Measurements from ENCODE around the gene CHCHD6.

The CHCHD6 gene

GRCh38 chr3:126745760-126746394, 41.8 kb downstream of the CHCHD6 start:
- DNase-seq, result no peak

GRCh38 chr3:126746395-126747177, 42.5 kb downstream of the CHCHD6 start:
- DNase-seq, result no peak

DNA sequence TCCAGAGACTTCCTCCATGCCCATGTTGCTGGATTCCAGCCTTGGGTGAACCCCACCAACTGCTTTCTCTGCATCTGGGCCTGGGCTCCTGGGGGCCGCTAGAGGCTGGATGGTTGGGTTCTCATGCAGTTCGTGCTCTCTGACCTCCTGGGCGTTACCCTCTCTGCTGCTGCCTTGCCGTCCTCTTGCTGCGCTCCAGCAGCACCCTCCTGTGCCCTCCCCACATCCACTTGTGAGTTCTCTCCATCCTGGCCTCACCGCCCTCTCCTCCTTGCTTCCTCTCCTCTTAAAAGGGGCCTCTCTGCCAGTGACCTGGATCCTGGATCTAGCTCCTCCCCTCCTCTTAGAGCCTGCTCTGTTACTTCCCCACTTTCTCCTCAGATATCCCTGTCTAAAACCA, 43.7 kb downstream of the CHCHD6 start:
- no peak for DNase-seq

- no peak for DNase-seq
These were observed 44.9 kb downstream of the CHCHD6 start for GRCh38 chr3:126748701-126749546.

DNA sequence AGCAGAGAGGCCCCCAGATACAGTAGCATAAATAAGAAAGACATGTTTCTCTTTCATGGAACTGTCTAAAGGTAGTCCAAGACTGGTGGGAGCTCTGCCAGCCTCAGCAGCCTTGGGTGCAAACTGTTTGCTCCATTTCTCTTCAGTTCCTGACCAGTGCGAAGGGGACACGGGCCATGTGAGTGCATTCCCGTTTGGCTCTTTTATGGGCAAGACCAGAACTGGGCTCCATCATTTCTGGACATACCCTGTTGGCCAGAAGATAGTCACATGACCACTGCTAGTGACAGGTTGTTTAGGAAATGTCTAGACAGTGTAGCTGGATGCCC, 45.5 kb downstream of the CHCHD6 start:
- no peak for DNase-seq

- no peak for DNase-seq
These were observed 46.1 kb downstream of the CHCHD6 start for GRCh38 chr3:126749931-126750755.

DNA sequence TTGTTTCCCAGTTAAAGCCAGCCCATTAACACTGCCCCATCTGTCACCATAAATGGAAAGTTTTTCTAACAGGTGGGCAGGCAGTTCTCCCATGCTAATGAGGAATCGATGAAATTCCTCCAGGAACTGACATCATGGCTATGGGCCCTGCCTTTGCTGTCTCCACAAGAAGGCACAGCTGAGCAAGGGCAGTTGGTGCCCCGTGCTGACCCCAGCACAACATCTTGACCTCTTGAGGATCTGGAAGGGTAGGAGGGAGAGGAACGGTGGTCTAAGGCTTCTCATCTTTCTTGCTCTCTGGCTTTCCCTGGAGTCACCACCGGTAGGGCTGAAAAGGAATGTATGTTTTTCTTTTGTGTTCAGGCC, 46.7 kb downstream of the CHCHD6 start:
- DNase-seq, result no peak

DNA sequence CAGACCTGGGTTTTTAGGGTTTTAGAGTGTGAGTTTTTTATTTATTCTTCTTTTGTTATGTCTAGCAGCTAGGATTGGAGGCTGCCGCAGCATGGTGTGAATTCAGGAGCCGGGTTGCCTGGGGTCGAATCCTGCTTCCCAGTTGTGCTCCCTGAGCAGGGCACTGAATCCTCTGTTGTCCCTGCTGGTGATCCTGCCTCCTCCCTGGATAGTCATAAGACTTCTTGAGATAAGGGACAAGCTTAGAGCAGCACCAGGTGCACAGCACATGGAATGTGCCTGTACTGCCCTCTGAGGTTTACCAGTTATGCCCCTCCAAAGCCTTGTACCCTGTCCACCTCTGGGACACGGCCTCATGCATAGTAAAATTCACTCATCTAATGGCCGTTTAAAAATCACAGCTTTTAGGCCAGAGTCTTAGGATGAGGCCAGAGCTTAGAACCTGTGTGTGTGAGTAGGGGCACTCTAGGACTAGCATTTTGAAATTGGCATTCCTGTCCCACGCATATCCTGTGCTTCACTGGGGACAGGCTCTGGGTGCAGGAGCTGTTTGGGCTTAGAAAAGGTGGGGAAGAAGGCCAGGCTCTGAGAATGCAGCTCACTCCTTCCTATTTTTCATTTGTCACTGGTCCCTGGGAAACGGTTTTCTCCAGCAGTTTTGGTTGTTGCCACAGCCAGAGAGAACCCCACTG, 47.7 kb downstream of the CHCHD6 start:
- no peak for DNase-seq

GRCh38 chr3:126752303-126753190, 48.5 kb downstream of the CHCHD6 start:
- peak; percentile 41 for DNase-seq

DNA sequence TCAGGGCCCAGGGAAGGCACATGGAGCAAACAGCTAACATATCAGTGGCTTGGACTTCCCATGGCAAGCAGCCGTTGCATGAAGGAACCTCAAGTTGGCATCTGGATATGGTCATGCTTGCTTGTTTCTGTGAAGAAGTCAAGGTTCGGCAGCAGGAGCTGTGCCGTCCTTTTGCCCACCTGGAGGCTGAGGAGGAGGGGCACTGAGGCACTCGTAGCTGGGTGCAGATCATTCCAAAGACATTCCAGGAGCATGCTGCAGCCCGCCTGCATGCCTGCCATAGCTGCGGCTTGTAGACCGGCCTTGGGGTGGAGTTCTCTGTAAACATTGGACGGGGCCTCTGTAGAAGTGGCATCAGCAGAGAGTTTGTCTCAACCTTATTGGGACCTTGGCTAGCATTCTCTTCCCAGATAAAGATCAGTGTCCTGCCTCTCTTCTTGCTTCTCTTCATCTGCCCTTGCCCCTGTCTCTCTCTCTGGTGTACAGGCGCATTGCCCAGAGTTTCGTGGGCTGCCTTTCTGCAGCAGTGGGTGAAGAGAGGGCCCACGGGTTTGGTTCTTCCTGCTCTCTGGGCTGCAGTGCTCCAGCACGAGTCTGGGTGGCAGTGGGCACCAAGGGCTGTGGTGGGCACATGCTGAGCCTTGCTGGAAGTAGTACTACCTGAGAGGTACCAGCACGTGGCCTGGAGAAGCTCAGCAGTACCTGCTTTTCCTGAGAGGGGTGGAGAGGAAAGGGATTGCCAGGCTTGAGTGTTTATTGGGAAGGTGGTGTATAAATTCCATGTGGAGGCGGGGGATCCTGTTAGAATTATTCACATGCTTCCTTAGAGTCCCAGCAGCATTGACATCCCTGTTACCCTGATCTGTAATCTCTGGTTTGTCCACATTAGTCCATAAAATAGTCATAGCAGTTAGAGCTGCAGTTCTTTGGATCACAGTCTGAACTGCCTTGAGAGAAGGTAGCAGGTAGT, 49.4 kb downstream of the CHCHD6 start:
- DNase-seq, result no peak

DNA sequence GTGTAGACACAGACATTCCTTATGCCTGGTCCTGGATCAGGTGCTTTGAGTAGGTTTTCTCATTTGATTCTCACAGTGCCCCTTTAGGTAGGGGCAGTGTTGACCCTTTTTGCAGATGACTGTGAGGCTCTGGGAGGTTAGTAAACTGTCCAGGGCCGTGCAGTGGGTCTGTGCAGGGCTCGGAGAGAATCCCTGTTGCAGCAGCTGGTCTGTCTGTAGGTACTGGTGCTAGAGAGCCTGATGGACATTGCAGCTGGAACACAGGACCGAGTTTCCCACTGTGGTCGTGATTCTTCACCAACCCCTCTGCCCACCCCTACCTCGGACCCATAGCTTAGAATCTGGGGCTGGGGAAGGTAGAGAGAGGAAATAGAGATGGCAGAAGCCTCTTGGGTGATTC, 51.8 kb downstream of the CHCHD6 start:
- no peak for DNase-seq

DNA sequence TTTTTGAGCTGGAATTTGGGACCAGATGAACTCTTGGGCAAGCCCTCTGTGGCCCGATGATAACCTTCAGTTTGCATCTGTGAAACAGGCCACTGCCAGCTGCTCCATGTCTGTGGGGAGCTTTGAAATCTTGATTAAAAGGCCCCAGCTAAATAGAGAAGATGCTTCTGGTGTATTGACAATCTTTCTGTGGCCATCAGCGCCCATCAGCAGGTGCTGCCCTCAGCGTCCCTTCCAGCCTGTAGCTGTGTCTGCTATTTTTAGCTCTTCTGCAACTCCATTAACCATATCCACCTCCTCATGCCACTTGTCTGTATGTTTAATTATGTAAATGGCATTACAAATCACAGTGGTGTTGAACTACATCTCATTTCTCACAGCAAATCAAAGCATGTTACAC, 54.0 kb downstream of the CHCHD6 start:
- no peak for DNase-seq

- DNase-seq, result no peak
These were observed 54.8 kb downstream of the CHCHD6 start for GRCh38 chr3:126758882-126759281.

- no peak for DNase-seq
These were observed 56.5 kb downstream of the CHCHD6 start for GRCh38 chr3:126760541-126760940.

DNA sequence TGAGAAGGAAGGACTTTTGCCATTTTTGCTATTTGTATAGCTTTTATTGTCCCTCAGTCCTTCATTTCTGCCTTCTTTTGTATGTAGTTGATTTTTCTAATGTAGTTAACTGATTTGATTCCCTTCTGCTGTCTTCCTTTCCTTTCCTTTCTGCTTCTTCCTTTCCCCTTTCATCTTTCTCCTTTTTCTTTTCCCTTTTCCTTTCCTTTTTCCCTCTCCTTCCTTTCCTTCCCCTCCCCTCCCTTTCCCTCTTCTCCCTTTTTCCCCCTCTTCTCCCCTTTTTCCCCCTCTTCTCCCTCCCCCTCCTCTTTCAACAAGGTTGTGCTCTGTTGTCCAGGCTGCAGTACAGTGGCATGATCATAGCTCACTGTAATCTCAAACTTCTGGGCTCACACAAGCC, 59.0 kb downstream of the CHCHD6 start:
- DNase-seq, result no peak

- DNase-seq, result no peak
These were observed 61.4 kb downstream of the CHCHD6 start for GRCh38 chr3:126765187-126766069.

DNA sequence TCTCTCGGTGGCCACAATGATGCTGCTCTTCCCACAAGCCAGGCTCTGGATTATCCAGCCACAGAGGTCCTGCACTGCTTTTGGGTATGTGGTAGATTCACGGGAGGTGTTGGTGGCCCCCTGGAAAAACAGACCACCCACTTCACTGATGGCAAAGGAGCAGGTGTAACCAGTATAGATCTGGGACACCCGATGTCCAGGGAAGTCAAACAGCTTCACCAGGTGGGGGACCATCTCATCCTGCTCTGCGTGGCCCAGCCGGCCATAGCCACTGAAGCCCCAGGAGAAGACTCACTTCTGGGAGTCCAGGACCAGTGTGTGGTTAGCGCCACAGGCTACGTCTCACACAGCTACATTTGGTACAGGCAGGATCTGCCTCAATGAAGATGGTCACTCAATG, 62.6 kb downstream of the CHCHD6 start:
- no peak for DNase-seq

DNA sequence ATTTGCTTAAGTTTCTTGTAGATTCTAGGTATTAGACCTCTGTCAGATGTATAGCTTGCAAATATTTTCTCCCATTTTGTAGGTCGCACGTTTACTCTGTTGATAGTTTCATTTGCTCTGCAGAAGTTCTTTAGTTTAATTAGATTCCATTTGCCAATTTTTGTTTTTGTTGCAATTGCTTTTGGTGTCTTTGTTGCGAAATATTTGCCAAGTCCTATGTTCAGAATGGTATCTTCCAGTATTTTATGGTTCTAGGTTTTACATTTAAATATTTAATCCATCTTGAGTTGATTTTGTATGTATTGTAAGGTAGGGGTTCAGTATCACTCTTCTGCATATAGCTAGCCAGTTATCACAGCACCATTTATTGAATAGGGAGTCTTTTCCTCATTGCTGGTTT, 64.9 kb downstream of the CHCHD6 start:
- no peak for DNase-seq

DNA sequence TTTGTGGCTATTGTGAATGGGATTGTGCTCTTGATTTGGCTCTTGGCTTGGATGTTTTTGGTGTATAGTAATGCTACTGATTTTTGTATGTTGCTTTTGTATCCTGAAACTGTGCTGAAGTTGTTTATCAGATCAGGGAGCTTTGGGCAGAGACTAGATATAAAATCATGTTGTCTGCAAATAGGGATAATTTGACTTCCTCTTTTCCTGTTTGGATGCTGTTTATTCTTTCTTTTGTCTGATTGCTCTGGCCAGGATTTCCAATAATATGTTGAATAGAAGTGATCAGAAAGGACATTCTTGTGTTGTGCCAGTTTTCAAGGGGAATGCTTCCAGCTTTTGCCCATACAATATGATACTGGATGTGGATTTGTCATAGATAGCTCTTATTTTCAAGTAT, 66.1 kb downstream of the CHCHD6 start:
- DNase-seq, result no peak

Data from NCI-H226 (cell line).